KMS-11 (cell line): ENCODE data around the gene ERMARD.

Experiments used
- H2AFZ ChIP-seq: fragments of 200-600 bp; sonication (generic); 2 replicates; pipeline ENCODE4 v1.6.1; 2016; ENCODE audit warnings: antibody characterized with exemption, mixed run types, low read depth
- H3K27ac ChIP-seq: fragments of 200-600 bp; sonication (generic); 2 replicates; pipeline ENCODE4 v1.6.1; 2016; ENCODE audit warnings: mild to moderate bottlenecking, mixed run types
- H3K27me3 ChIP-seq: fragments of 200-600 bp; sonication (generic); 2 replicates; pipeline ENCODE4 v1.6.1; 2017; ENCODE audit warnings: mild to moderate bottlenecking, low read depth, mixed run types, moderate library complexity; ENCODE audit not compliant: insufficient read depth
- H3K36me3 ChIP-seq: fragments of 200-600 bp; sonication (generic); 2 replicates; pipeline ENCODE4 v1.6.1; 2017; ENCODE audit warnings: mild to moderate bottlenecking, mixed run types; ENCODE audit not compliant: insufficient read depth
- H3K4me1 ChIP-seq: fragments of 200-600 bp; sonication (generic); 2 replicates; pipeline ENCODE4 v1.6.1; 2016; ENCODE audit warnings: mild to moderate bottlenecking, low read depth, mixed run types; ENCODE audit not compliant: poor library complexity, severe bottlenecking
- H3K4me2 ChIP-seq: fragments of 200-600 bp; sonication (generic); 2 replicates; pipeline ENCODE4 v1.7.0; 2016; ENCODE audit warnings: mild to moderate bottlenecking, mixed run types
- H3K4me3 ChIP-seq: fragments of 200-600 bp; sonication (generic); IDR thresholded peaks from 2 replicates; pipeline ENCODE4 v1.6.1; 2017; ENCODE audit warnings: low read depth, low read length, mixed read lengths; ENCODE audit not compliant: insufficient read depth
- H3K79me2 ChIP-seq: fragments of 200-600 bp; sonication (generic); 2 replicates; pipeline ENCODE4 v1.6.1; 2016; ENCODE audit warnings: low read depth, mixed run types; ENCODE audit not compliant: insufficient read depth
- H3K9ac ChIP-seq: fragments of 200-600 bp; sonication (generic); 2 replicates; pipeline ENCODE4 v1.6.1; 2016; ENCODE audit warnings: mild to moderate bottlenecking, mixed run types
- H4K20me1 ChIP-seq: fragments of 200-600 bp; sonication (generic); 2 replicates; pipeline ENCODE4 v1.6.1; 2016; ENCODE audit warnings: mild to moderate bottlenecking, mixed run types; ENCODE audit not compliant: insufficient read depth
- TF ChIP-seq, protein P1 (sequence below): fragments of 200-600 bp; sonication (generic); conservative IDR thresholded peaks from 2 replicates; pipeline ENCODE4 v1.6.1; 2017; ENCODE audit warnings: low read depth, mild to moderate bottlenecking, antibody characterized with exemption, low read length, moderate library complexity, mixed read lengths

Gene ERMARD

GRCh38 chr6:169828176-169828575 is 76.8 kb downstream of the ERMARD start:
- TF ChIP-seq, protein P1, sequence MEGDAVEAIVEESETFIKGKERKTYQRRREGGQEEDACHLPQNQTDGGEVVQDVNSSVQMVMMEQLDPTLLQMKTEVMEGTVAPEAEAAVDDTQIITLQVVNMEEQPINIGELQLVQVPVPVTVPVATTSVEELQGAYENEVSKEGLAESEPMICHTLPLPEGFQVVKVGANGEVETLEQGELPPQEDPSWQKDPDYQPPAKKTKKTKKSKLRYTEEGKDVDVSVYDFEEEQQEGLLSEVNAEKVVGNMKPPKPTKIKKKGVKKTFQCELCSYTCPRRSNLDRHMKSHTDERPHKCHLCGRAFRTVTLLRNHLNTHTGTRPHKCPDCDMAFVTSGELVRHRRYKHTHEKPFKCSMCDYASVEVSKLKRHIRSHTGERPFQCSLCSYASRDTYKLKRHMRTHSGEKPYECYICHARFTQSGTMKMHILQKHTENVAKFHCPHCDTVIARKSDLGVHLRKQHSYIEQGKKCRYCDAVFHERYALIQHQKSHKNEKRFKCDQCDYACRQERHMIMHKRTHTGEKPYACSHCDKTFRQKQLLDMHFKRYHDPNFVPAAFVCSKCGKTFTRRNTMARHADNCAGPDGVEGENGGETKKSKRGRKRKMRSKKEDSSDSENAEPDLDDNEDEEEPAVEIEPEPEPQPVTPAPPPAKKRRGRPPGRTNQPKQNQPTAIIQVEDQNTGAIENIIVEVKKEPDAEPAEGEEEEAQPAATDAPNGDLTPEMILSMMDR: no peak
- Histone ChIP-seq H2AFZ (no peak overlapping the region), H3K4me1 (no peaks in the 10 kb centered on the region), H4K20me1 (no peaks in the 10 kb centered on the region), H3K79me2 (no peaks in the 10 kb centered on the region), H3K9ac (no peak overlapping the region), H3K4me3 (no peak overlapping the region), H3K27ac (no peak overlapping the region), H3K36me3 (no peaks in the 10 kb centered on the region), H3K27me3 (no peaks in the 10 kb centered on the region), H3K4me2 (no peak overlapping the region)

GRCh38 chr6:169829786-169830185 is 78.4 kb downstream of the ERMARD start:
- Histone ChIP-seq H3K36me3 (no peaks in the 10 kb centered on the region), H4K20me1 (no peaks in the 10 kb centered on the region), H3K27ac (no peak overlapping the region), H3K4me3 (no peak overlapping the region), H3K27me3 (no peaks in the 10 kb centered on the region), H3K9ac (no peak overlapping the region), H3K79me2 (no peaks in the 10 kb centered on the region), H3K4me2 (no peak overlapping the region), H3K4me1 (no peaks in the 10 kb centered on the region), H2AFZ (no peak overlapping the region)
- TF ChIP-seq, protein P1: no peak

- Histone ChIP-seq H3K36me3 (no peaks in the 10 kb centered on the region), H3K9ac (no peak overlapping the region), H2AFZ (no peak overlapping the region), H3K27me3 (no peaks in the 10 kb centered on the region), H4K20me1 (no peaks in the 10 kb centered on the region), H3K4me1 (no peaks in the 10 kb centered on the region), H3K4me2 (no peak overlapping the region), H3K4me3 (no peak overlapping the region), H3K79me2 (no peaks in the 10 kb centered on the region), H3K27ac (no peak overlapping the region)
- TF ChIP-seq, protein P1: no peak
These were observed 79.5 kb downstream of the ERMARD start for GRCh38 chr6:169830876-169831275.
